SU-DHL-6 (cell line): ENCODE data around the gene ADAD2.

Experiments used
- EZH2phosphoT487 ChIP-seq: fragments of 200-600 bp; sonication (generic), shearing (Covaris generic); conservative IDR thresholded peaks from 2 replicates; pipeline ENCODE4 v1.6.1; 2018; ENCODE audit warnings: mild to moderate bottlenecking, antibody characterized with exemption, low read length, moderate library complexity, mixed read lengths
- TF ChIP-seq, protein P1 (sequence below): fragments of 200-600 bp; sonication (generic); IDR thresholded peaks from one replicate; pipeline ENCODE4 v1.5.1; 2017; ENCODE audit warnings: antibody characterized with exemption, mild to moderate bottlenecking, low read length, moderate library complexity; ENCODE audit not compliant: insufficient read depth, poor library complexity, severe bottlenecking

GRCh38 chr16:84233748-84234147 lies 42.8 kb downstream of the ADAD2 start:
- TF ChIP-seq, protein P1, sequence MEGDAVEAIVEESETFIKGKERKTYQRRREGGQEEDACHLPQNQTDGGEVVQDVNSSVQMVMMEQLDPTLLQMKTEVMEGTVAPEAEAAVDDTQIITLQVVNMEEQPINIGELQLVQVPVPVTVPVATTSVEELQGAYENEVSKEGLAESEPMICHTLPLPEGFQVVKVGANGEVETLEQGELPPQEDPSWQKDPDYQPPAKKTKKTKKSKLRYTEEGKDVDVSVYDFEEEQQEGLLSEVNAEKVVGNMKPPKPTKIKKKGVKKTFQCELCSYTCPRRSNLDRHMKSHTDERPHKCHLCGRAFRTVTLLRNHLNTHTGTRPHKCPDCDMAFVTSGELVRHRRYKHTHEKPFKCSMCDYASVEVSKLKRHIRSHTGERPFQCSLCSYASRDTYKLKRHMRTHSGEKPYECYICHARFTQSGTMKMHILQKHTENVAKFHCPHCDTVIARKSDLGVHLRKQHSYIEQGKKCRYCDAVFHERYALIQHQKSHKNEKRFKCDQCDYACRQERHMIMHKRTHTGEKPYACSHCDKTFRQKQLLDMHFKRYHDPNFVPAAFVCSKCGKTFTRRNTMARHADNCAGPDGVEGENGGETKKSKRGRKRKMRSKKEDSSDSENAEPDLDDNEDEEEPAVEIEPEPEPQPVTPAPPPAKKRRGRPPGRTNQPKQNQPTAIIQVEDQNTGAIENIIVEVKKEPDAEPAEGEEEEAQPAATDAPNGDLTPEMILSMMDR: no peak
- TF ChIP-seq EZH2phosphoT487: no peak
